ENCODE results near the gene SEMA7A. TPM values are rescaled to one million over a fixed set of nuclear protein-coding genes. Genes with fewer than 3 reads are reported as not detected.
A peak's percentile ranks its signal among the peaks of the same experiment; 100 is the strongest.
"Not testable (repeated sequence)": the region's sequence is repeated elsewhere in the genome, so short reads cannot be mapped to it uniquely, and the experiment has no call there.

The SEMA7A gene
- total and polyA plus RNA-seq, 9 of the 15 experiments (the other 6 are each of a cell fraction or from before 2014, with no cell fraction given): 0.04 to 8.2 (median 5.4) TPM; not detected in 1

DNA sequence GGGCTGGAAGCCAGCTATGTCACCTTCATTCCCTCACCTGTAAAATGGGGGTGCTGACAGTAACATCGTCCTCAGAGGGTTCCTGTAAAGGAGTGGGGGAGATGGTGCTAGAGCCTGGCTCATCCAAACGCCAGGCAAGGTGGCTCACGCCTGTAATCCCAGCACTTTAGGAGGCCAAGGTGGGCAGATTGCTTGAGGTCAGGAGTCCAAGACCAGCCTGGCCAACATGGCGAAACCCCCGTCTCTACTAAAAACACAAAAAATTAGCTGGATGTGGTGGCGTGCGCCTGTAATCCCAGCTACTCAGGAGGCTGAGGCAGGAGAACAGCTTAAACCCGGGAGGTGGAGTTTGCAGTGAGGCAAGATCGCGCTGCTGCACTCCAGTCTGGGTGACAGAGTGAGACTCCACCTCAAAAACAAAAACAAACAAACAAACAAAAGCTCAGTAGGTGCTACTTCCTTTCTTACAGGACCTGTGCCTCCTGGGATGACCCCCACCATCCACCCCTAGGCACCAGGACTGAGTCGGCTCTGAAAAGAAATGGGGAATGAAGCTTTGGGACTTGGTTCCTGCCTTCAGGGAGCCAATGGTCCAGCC lies 43.6 kb downstream of the SEMA7A start:
- H3K4me1 ChIP-seq (replicated peaks in 1 of 2; ENCODE audit: control insufficient read depth in 2 of 2, insufficient read depth in 2 of 2, low read length in 2 of 2): peaks cover 62 to 87% of the 10 kb centered on the region in 2 experiments
- CTCF ChIA-PET (ENCODE audit: low intra/inter-chr PET ratio); FAIRE-seq; H3K27me3 ChIP-seq (ENCODE audit: control insufficient read depth in 2 of 2, insufficient read depth in 2 of 2, low read length in 2 of 2); H3K4me3 ChIP-seq; H4K20me1 ChIP-seq (replicated peaks; ENCODE audit: control insufficient read depth, insufficient read depth, low read length); ATAC-seq; in situ Hi-C loops (cut with MboI); intact Hi-C loops (cut with micrococcal nuclease); H3K79me2 ChIP-seq (ENCODE audit: control insufficient read depth, insufficient read depth, low read length); H3K9me1 ChIP-seq (ENCODE audit: control insufficient read depth, insufficient read depth, low read length); BruUV-seq (replicated peaks); H3K9me3 ChIP-seq (replicated peaks; ENCODE audit: control insufficient read depth, insufficient read depth, low read depth, low read length); H3K36me3 ChIP-seq (ENCODE audit: control insufficient read depth, insufficient read depth, low read length); DNase-seq (ENCODE audit: extremely low read depth in 1 of 4, low spot score in 3 of 4); TF ChIP-seq ZNF740 (CRISPR knock-in tag; IDR thresholded peaks at IDR 0.05); MYC (IDR thresholded peaks at IDR 0.05; ENCODE audit: low read depth, low read length); NR2C2 (tag; IDR thresholded peaks at IDR 0.05): not testable (repeated sequence)
- H3K9ac ChIP-seq (ENCODE audit: insufficient read depth in 1 of 2, low read depth in 2 of 2, low read length in 2 of 2): peak overlapping the region; percentile 52 to 69; a peak in 2 of 4 replicates
- POLR2A ChIA-PET: interaction anchor here (0.5 to 1.9 kb wide), 5 partner anchors 16 to 381 kb away, joined by 3 to 4 read pairs (median 3); partner anchors contain the start of gene UBL7
- WGBS (ENCODE audit: insufficient coverage, low coverage, missing lambda C conversion rate): 43% methylated on average over 11 of the region's 11 CpGs
- H2AFZ ChIP-seq (ENCODE audit: low read depth, low read length): peak overlapping the region; percentile 55
- H3K27ac ChIP-seq (ENCODE audit: extremely low read depth, low read depth, low read length): peak overlapping the region; percentile 85
- H3K4me2 ChIP-seq (ENCODE audit: insufficient read depth, low read length): peak overlapping the region; percentile 60
- peak; percentile 9; the same call in 1 of the 2 replicates for TF ChIP-seq ZNF583 (CRISPR knock-in tag; IDR thresholded peaks at IDR 0.05)
- TF ChIP-seq LARP7 (IDR thresholded peaks at IDR 0.05): peak; percentile 77
- TF ChIP-seq SMARCA5 (IDR thresholded peaks at IDR 0.05): 0 out of 2 replicates have a peak, but pooled peaks have one; percentile 63
- TF ChIP-seq GTF2A2 (tag; IDR thresholded peaks at IDR 0.05): peak; percentile 44; the same call in 1 of the 2 replicates
- peak in 1 of 2 experiments; percentile 7; a peak in 2 of 4 replicates for TF ChIP-seq ZNF740 (tag; IDR thresholded peaks at IDR 0.05)
- peak; percentile 20; the same call in 1 of the 2 replicates for TF ChIP-seq MYC (CRISPR knock-in tag; IDR thresholded peaks at IDR 0.05; ENCODE audit: borderline replicate concordance, low read depth)
- TF ChIP-seq CREB3 (tag; conservative IDR thresholded peaks at IDR 0.05; ENCODE audit: low read depth): peak; percentile 37
- peak; percentile 53; the same call in 1 of the 2 replicates for TF ChIP-seq NFRKB (IDR thresholded peaks at IDR 0.05; ENCODE audit: low read depth)
- TF ChIP-seq HDGF (IDR thresholded peaks at IDR 0.05): peak; percentile 78
- TF ChIP-seq BACH1 (tag; IDR thresholded peaks at IDR 0.05): peak; percentile 2; the same call in 1 of the 2 replicates
- 0 out of 2 replicates have a peak, but pooled peaks have one; percentile 35 for TF ChIP-seq HOMEZ (CRISPR knock-in tag; IDR thresholded peaks at IDR 0.05)
- TF ChIP-seq MEF2D (tag; conservative IDR thresholded peaks at IDR 0.05; ENCODE audit: low read depth): 0 out of 2 replicates have a peak, but pooled peaks have one; percentile 2
- 0 out of 2 replicates have a peak, but pooled peaks have one; percentile 46 for TF ChIP-seq SP1 (CRISPR knock-in tag; IDR thresholded peaks at IDR 0.05)
- peak; percentile 79; the same call in 1 of the 2 replicates for TF ChIP-seq PTRF (tag; IDR thresholded peaks at IDR 0.05)
- peak; percentile 20; the same call in 1 of the 2 replicates for TF ChIP-seq TAF7 (tag; IDR thresholded peaks at IDR 0.05)
- TF ChIP-seq ZNF165 (CRISPR knock-in tag; IDR thresholded peaks at IDR 0.05; ENCODE audit: borderline replicate concordance): peak; percentile 87; the same call in 1 of the 2 replicates
- TF ChIP-seq NR2C2 (CRISPR knock-in tag; IDR thresholded peaks at IDR 0.05): 0 out of 2 replicates have a peak, but pooled peaks have one; percentile 16
- 0 out of 2 replicates have a peak, but pooled peaks have one; percentile 9 for TF ChIP-seq ZNF584 (CRISPR knock-in tag; IDR thresholded peaks at IDR 0.05; ENCODE audit: low read depth)

Data from K562 (cell line).